Mammary epithelial cell (primary cell): ENCODE measurements around the gene CLEC4M.

Experiments
- EZH2 ChIP-seq: IDR thresholded peaks from 2 replicates; pipeline ENCODE4 v1.6.1; 2012; ENCODE audit warnings: low read length, inconsistent platforms, borderline replicate concordance
- TF ChIP-seq, protein P1 (sequence below), 2 donors: IDR thresholded peaks in 1 of 2; conservative IDR thresholded peaks in 1 of 2; 2 replicates each; pipeline ENCODE4 v1.5.1; 2011 to 2012; ENCODE audit warnings: inconsistent platforms in 2 of 2, low read length in 2 of 2, mild to moderate bottlenecking in 2 of 2, control low read depth in 1 of 2, low read depth in 1 of 2; ENCODE audit not compliant: insufficient read depth in 1 of 2; ENCODE audit errors: extremely low read depth in 1 of 2

DNA sequence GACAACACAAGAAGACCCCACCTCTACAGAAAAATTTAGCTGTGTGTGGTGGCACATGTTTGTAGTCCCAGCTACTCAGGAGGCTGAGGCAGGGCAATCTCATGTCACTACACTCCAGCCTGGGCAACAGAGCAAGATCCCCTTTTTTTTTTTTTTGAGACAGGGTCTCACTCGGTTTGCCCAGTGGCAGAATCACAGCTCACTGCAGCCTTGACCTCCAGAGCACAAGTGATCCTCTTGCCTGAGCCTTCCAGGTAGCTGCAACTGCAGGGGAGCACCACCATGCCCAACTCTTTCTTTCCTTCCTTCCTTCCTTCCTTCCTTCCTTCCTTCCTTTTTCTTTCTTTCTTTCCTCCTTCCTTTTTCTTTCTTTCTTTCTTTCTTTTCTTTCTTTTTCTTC lies 26.9 kb upstream of the CLEC4M start:
- no peak for TF ChIP-seq EZH2
- TF ChIP-seq, protein P1, sequence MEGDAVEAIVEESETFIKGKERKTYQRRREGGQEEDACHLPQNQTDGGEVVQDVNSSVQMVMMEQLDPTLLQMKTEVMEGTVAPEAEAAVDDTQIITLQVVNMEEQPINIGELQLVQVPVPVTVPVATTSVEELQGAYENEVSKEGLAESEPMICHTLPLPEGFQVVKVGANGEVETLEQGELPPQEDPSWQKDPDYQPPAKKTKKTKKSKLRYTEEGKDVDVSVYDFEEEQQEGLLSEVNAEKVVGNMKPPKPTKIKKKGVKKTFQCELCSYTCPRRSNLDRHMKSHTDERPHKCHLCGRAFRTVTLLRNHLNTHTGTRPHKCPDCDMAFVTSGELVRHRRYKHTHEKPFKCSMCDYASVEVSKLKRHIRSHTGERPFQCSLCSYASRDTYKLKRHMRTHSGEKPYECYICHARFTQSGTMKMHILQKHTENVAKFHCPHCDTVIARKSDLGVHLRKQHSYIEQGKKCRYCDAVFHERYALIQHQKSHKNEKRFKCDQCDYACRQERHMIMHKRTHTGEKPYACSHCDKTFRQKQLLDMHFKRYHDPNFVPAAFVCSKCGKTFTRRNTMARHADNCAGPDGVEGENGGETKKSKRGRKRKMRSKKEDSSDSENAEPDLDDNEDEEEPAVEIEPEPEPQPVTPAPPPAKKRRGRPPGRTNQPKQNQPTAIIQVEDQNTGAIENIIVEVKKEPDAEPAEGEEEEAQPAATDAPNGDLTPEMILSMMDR (conservative IDR thresholded peaks at IDR 0.05 in 1 of 2, IDR thresholded peaks at IDR 0.05 in 1 of 2; ENCODE audit: extremely low read depth in 1 of 2, insufficient read depth in 1 of 2, low read depth in 1 of 2, low read length in 2 of 2) = no peak
